HepG2 (cell line): ENCODE results near the gene ZSWIM5. TPM values are rescaled to one million over a fixed set of nuclear protein-coding genes. Genes with fewer than 3 reads are reported as not detected.
A peak's percentile ranks its signal among the peaks of the same experiment; 100 is the strongest.

Source experiments
- ATF2 ChIP-seq: sonication (generic); formaldehyde crosslinking; IDR thresholded peaks from 2 replicates; pipeline ENCODE4 v1.4.0; 2020; ENCODE audit warnings: missing genetic modification reagents
- GPBP1L1 ChIP-seq: sonication (generic); formaldehyde crosslinking; IDR thresholded peaks from 2 replicates; pipeline ENCODE4 v1.5.0; 2020; ENCODE audit warnings: mild to moderate bottlenecking, missing genetic modification reagents
- HMGA1 ChIP-seq: sonication (generic); formaldehyde crosslinking; conservative IDR thresholded peaks from 2 replicates; pipeline ENCODE4 v1.4.0; 2020; ENCODE audit warnings: missing genetic modification reagents
- HNF1B ChIP-seq: sonication (generic); formaldehyde crosslinking; IDR thresholded peaks from 2 replicates; pipeline ENCODE4 v1.5.1; 2020; ENCODE audit warnings: mild to moderate bottlenecking, moderate library complexity, missing genetic modification reagents
- HOMEZ ChIP-seq: IDR thresholded peaks from 2 replicates; pipeline ENCODE4 v1.6.1; 2016; ENCODE audit warnings: low read depth
- MLLT10 ChIP-seq: sonication (generic); formaldehyde crosslinking; IDR thresholded peaks from 2 replicates; pipeline ENCODE4 v1.4.0; 2020; ENCODE audit warnings: missing genetic modification reagents
- NCOA2 ChIP-seq: sonication (generic); formaldehyde crosslinking; IDR thresholded peaks from 2 replicates; pipeline ENCODE4 v1.8.0; 2022; ENCODE audit warnings: inconsistent platforms
- RBFOX2 ChIP-seq: fragments of 200-400 bp; formaldehyde crosslinking; IDR thresholded peaks from 2 replicates; pipeline ENCODE4 v1.6.1; 2017; ENCODE audit warnings: low read depth, mild to moderate bottlenecking, low read length
- ZKSCAN5 ChIP-seq: sonication (generic); formaldehyde crosslinking; IDR thresholded peaks from 2 replicates; pipeline ENCODE4 v1.5.1; 2020; ENCODE audit warnings: mild to moderate bottlenecking, missing genetic modification reagents
- ZNF30 ChIP-seq: sonication (generic); formaldehyde crosslinking; IDR thresholded peaks from 2 replicates; pipeline ENCODE4 v1.5.0; 2020; ENCODE audit warnings: mild to moderate bottlenecking, missing genetic modification reagents
- ZNF326 ChIP-seq: sonication (generic); formaldehyde crosslinking; IDR thresholded peaks from 2 replicates; pipeline ENCODE4 v1.4.0; 2020; ENCODE audit warnings: missing genetic modification reagents, borderline replicate concordance
- ZNF614 ChIP-seq: IDR thresholded peaks from 2 replicates; pipeline ENCODE4 v1.6.1; 2018; ENCODE audit warnings: missing biosample characterization, missing genetic modification reagents, inconsistent platforms, borderline replicate concordance
- ZNF773 ChIP-seq: sonication (generic); formaldehyde crosslinking; IDR thresholded peaks from 2 replicates; pipeline ENCODE4 v1.4.0; 2020; ENCODE audit warnings: missing genetic modification reagents, borderline replicate concordance
- polyA plus RNA-seq, 8 experiments: library from polyadenylated mRNA; depleted of rRNA in 3 of 8; stranded (reverse) in 7 of 8; unstranded in 1 of 8; fragments of >200 nt; fragmentation: Illumina TruSeq in 4 of 8; extraction: Trizol in 4 of 8; gene quantifications; 2 replicates each; pipeline versions ENCODE4 v1.2.1 to v1.2.3, GENCODE V29; 2011 to 2016; ENCODE audit warnings: low read depth in 4 of 8, missing spikeins in 1 of 8, mixed read lengths in 1 of 8; ENCODE audit not compliant: insufficient read depth in 1 of 8
- total RNA-seq, 5 experiments: library from RNA; depleted of rRNA; stranded (reverse); fragments of >200 nt; fragmentation: Illumina TruSeq; extraction: Trizol; gene quantifications; 2 replicates each; pipeline ENCODE4 v1.2.3, GENCODE V29; 2016; ENCODE audit warnings: low read depth in 1 of 5
- TF ChIP-seq, protein P1 (sequence below): sonication (generic); formaldehyde crosslinking; IDR thresholded peaks from 2 replicates; pipeline ENCODE4 v1.4.0; 2020; ENCODE audit warnings: missing genetic modification reagents
- TF ChIP-seq, protein P2 (sequence below): sonication (generic); formaldehyde crosslinking; IDR thresholded peaks from 2 replicates; pipeline ENCODE4 v1.9.0; 2022; ENCODE audit warnings: missing genetic modification reagents, mild to moderate bottlenecking, borderline replicate concordance

The ZSWIM5 gene
- total and polyA plus RNA-seq, 2 of the 13 experiments (the other 11 are each of a cell fraction or from before 2014, with no cell fraction given): 11.0 to 20.6 TPM

- TF ChIP-seq, protein P1, sequence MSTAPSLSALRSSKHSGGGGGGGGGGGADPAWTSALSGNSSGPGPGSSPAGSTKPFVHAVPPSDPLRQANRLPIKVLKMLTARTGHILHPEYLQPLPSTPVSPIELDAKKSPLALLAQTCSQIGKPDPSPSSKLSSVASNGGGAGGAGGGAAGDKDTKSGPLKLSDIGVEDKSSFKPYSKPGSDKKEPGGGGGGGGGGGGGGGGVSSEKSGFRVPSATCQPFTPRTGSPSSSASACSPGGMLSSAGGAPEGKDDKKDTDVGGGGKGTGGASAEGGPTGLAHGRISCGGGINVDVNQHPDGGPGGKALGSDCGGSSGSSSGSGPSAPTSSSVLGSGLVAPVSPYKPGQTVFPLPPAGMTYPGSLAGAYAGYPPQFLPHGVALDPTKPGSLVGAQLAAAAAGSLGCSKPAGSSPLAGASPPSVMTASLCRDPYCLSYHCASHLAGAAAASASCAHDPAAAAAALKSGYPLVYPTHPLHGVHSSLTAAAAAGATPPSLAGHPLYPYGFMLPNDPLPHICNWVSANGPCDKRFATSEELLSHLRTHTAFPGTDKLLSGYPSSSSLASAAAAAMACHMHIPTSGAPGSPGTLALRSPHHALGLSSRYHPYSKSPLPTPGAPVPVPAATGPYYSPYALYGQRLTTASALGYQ (CRISPR knock-in tag): peak; percentile 88; the same call in 1 of the 2 replicates
- TF ChIP-seq RBFOX2: 0 out of 2 replicates have a peak, but pooled peaks have one; percentile 46
- no peak for TF ChIP-seq GPBP1L1 (CRISPR knock-in tag)
- no peak for TF ChIP-seq HMGA1
- no peak for TF ChIP-seq ZNF326
- TF ChIP-seq HNF1B (CRISPR knock-in tag): peak; percentile 89; the same call in 1 of the 2 replicates
- TF ChIP-seq ZNF773 (CRISPR knock-in tag): no peak
- TF ChIP-seq ATF2: peak; percentile 52; the same call in 1 of the 2 replicates
- no peak for TF ChIP-seq ZNF30 (CRISPR knock-in tag)
- no peak for TF ChIP-seq MLLT10
- TF ChIP-seq, protein P2, sequence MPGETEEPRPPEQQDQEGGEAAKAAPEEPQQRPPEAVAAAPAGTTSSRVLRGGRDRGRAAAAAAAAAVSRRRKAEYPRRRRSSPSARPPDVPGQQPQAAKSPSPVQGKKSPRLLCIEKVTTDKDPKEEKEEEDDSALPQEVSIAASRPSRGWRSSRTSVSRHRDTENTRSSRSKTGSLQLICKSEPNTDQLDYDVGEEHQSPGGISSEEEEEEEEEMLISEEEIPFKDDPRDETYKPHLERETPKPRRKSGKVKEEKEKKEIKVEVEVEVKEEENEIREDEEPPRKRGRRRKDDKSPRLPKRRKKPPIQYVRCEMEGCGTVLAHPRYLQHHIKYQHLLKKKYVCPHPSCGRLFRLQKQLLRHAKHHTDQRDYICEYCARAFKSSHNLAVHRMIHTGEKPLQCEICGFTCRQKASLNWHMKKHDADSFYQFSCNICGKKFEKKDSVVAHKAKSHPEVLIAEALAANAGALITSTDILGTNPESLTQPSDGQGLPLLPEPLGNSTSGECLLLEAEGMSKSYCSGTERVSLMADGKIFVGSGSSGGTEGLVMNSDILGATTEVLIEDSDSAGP (CRISPR knock-in tag): no peak
- TF ChIP-seq ZKSCAN5 (CRISPR knock-in tag): 0 out of 2 replicates have a peak, but pooled peaks have one; percentile 50
- TF ChIP-seq NCOA2 (CRISPR knock-in tag): peak; percentile 96
- peak; percentile 97 for TF ChIP-seq HOMEZ (CRISPR knock-in tag)
- TF ChIP-seq ZNF614 (CRISPR knock-in tag): 0 out of 2 replicates have a peak, but pooled peaks have one; percentile 56
These were observed 71.9 kb downstream of the ZSWIM5 start (continued) for GRCh38 chr1:45134461-45134873.
